Left renal pelvis (tissue), 4 donors: ENCODE data around the gene IL20RA. TPM values are rescaled to one million over a fixed set of nuclear protein-coding genes. Genes with fewer than 3 reads are reported as not detected.
A peak's percentile ranks its signal among the peaks of the same experiment; 100 is the strongest.

Source experiments
- DNase-seq, 4 donors: peaks; one replicate each; pipeline ENCODE4 v3.0.0-alpha.2; 2013; ENCODE audit warnings: low read depth in 4 of 4, low spot score in 3 of 4
- polyA plus RNA-seq, 4 donors: library from polyadenylated mRNA; unstranded; fragments of 120-200 nt; gene quantifications; one replicate each; pipeline ENCODE4 v1.2.1, GENCODE V29; 2013; ENCODE audit not compliant: insufficient read length in 4 of 4

Gene IL20RA
- polyA plus RNA-seq, 4 donors = 0.63 to 2.0 (median 1.6) TPM

- DNase-seq = no peak
Observed at GRCh38 chr6:137046871-137047412, 2.2 kb upstream of the IL20RA start.

GRCh38 chr6:137045222-137045789 lies 541 bp upstream of the IL20RA start:
- peak in 1 of 4 donors; percentile 1 for DNase-seq

- peak in 3 of 4 donors; percentile 16 to 27 (median 25) for DNase-seq
Observed at GRCh38 chr6:137043710-137044365, 927 bp downstream of the IL20RA start.

DNA sequence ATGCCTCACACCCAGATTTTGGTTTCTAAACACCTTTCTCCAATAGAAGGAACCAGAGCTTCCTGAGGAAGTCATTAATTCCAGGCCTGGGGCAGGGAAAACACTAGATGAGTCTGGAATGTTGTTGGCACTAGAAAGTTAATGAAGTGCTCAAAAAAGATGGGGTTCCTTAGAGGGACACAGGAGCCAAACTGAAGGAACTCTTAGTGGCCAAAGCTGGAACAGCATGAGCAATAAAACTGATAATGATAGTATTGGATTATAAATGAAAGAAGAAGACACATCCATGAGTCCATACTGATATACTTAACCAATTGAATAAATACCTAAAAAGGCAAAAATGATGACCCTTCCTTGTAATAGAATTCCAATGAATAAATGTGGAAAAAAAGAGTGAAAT lies 4.4 kb downstream of the IL20RA start:
- no peak for DNase-seq

- no peak for DNase-seq
Observed at GRCh38 chr6:137039010-137039409, 5.8 kb downstream of the IL20RA start.

- DNase-seq = no peak
Observed at GRCh38 chr6:137036566-137037300, 8.0 kb downstream of the IL20RA start.

DNA sequence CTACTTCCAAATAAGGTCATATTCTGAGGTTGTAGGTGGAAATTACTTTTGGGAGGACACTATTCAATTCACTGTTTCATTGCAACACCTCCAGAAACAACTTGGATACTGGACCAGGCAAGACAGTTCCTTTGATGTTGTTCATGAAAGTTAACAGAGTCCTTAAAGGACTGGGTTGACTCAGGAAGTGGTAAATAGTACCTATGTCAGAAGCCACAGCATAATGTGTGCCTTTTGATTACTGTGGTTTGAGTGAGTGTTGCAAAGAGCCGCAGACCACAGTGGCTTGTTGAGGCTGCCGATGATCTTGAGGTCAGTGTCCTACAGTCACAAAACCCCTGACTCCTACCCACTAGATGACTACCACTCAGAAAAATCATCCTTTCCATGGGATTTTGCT lies 10.9 kb downstream of the IL20RA start:
- DNase-seq = no peak

GRCh38 chr6:137031122-137031521 lies 13.6 kb downstream of the IL20RA start:
- no peak for DNase-seq

DNA sequence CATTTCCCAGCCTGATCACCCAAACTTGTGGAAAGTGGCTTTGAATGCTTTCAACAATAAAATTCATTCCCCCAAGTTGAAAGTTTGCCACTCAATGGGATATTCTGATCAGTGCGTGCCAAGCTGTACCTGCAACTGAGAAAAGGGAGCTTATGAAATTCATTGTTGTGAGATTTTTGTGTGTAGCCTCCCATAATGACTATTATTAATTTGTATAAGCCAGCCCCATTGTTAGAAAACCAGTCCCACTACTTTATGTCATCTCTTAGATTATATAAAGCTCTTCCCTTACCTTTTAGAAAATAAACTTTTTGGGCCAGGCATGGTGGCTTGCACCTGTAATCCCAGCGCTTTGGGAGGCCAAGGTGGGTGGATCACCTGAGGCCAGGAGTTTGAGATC lies 15.9 kb downstream of the IL20RA start:
- DNase-seq = no peak

GRCh38 chr6:137025786-137026730 lies 18.7 kb downstream of the IL20RA start:
- DNase-seq = no peak

DNA sequence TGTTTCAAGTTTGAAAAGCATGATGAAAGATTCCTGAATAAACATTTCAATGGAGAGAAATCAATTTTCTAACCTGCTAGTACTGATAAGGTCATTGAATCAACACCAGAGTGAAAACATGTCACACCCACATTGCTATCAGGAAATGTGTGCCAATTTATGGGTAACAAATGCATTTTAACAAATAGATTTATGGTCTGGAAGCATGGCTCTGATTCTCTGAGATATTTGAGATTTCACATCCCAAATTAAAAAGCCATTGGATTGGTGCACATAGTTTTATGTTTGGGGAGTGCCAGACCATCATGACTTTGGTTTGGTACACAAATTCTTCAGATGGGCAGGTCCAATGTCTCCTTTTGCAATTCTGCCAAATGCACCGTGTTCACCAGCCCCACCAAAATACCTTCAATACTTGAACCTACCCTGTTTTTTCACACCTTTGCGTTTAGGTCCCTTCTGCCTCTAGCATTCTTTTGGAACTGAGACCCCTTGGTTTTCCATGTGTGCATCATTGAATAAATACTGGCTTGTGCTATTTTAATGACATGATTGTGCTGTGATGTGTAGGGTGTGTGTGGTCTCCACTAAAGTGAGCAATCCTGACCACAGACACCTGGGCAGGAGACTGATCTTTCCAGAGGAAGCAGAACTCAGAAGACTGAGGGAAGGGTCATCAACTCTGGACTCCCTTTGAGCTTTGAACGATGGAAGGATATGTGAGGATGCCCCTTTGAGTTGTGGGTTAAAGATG lies 20.4 kb downstream of the IL20RA start:
- no peak for DNase-seq

DNA sequence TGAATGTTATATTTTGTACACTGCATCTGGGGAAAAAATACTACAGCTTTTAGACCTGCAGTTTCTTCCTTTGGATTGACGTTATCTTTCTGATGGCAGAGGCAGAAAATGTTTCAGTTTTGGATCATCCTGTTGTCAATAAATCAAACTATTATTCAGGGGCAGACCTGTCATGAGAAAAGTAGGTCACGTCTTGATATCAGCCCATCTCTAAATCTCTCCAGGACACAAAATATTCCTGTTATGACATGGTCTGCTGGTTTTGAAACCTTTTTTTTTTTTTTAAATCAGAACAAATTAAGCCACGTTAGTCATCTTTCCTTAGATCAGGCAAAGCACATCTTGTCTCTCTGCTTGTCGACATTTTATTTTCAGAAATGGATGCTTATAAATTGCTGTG lies 24.0 kb downstream of the IL20RA start:
- no peak for DNase-seq

DNA sequence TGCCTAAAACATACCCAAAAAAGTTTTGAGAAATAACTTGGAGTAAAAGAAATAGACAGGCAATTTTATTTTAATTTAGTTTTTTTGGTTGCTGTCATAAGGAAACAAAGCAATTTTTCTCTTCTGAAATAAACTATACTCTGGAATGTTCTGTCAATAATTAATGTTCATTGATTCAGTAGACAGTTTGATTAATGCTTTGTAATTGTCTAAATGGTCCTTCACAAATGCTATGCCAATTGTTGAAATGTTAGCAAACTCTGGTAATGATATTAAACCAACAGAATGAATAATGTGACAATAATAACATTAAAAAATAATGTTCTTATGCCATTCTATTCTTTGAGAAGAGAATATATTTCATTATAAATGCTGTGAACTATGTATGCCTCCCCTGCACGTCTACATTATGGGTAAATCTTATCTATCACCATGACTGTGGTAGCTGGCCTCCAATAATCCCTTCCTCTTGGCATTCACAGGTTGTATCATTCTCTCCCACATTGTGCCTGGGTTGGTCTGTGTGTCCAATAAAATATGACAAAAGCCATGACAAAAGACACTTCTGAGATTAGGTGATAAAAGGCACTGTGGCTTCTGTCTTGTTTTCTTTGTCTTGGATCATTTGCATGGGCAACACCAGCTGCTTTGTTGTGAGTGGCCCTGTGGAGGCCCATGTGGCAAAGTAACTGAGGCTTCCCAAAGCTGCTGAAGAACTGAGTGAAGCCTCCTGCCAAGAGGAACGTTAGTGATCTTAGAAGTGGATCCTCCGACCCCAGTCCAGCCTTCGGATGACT lies 25.1 kb downstream of the IL20RA start:
- no peak for DNase-seq

- DNase-seq = no peak
Observed at GRCh38 chr6:137017081-137017480, 27.7 kb downstream of the IL20RA start.

DNA sequence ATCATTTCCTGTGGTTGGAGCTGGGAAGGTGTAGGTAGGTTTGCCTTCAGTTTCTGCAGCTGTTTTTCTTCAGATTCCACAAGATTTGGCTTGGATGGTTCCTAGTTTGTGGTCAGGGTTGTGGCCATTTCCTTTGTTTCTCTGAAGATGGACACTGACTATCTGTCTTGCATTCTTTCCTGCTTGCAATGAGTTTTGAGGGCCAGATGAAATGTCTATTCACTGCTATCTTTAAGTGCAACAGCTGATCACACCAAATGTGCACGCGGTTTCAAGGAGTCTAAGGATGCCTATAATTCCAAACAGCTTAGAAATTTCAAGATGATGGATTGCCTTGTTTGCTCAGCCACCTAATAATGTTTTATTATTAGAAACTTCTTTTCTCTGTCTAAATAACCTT lies 28.4 kb downstream of the IL20RA start:
- DNase-seq = no peak

DNA sequence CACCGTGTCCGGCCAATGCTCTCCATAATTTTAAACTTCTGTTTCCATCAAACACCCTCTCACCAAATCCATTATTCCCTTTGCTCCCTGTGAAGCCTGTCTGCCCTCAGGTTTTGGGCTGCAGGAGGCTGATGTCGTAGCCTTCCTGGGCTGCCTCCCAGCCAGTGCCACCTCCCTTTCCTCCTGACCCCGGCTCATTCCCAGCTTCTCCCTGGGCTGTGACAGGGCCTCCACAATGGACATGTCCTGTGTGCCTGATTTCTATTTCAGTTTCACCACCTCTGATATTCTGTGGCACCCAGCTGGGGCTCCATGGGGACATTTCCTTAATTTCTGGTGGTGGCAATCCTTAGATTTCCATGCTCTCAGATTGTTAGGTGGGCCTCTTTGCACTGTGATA lies 28.8 kb downstream of the IL20RA start:
- no peak for DNase-seq

DNA sequence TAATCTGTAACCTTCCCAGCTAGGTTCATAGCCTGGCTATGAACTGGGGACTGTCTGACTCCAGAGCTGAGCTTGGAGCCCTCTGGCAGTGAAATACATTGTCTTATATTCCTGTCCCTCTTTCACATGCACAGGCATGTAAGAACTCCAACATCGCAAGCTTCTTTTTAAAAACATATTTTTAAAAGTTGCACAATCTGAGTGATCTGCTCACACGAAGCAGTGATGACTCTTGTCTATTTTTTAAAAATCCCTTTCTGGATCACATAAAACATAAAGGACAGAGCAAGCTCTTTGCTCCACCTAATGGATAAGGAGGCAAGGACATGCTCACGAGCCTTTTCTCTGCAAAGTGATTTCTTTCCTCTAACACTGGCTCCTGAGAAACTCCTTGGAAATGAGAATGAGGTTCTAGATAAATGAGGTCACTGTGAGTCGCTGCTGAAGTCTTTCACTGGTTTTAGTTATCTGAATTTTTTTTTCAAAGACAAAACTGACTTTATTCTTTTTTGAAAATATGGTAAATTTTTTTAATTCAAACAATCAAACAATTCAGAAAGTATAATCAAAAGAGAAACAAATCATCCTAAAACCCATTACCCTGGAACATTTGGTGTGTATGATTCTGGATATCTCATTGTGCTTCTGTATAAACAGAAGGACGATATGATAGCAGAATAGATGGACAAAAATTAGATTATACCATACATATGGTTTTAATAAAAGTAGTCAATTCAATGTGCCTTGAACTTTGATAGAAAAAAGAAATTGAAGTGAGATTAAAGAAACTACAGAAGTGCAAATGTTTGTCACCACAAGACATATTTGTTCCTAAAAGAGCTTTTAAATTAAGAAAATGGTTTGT lies 30.8 kb downstream of the IL20RA start:
- no peak for DNase-seq

GRCh38 chr6:137013031-137013430 lies 31.7 kb downstream of the IL20RA start:
- DNase-seq = no peak
